Activated naive CD4-positive, alpha-beta T cell treated with Interleukin-2 at 50 U/mL for 16 hours (primary cell): ENCODE results near the gene ALOXE3.
"Not testable (repeated sequence)": the region's sequence is repeated elsewhere in the genome, so short reads cannot be mapped to it uniquely, and the experiment has no call there.

Source experiments
- DNase-seq: peaks from one replicate; pipeline ENCODE4 v3.0.0-alpha.2; 2020

Gene ALOXE3

DNA sequence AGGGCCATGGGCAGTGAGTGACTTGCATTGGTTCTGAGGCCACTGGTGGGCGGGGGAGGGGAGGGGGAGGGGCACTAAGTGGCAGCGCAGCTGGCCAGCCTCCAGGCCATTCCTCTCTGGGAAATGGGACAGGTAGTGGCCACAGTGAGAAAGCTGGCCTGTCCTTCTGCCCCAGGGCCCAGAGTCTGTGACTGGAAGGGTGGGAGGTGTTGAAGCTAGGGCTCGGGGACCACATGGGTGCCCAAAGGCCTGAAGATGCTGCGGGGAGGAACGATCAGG lies 30.4 kb downstream of the ALOXE3 start:
- no peak for DNase-seq

DNA sequence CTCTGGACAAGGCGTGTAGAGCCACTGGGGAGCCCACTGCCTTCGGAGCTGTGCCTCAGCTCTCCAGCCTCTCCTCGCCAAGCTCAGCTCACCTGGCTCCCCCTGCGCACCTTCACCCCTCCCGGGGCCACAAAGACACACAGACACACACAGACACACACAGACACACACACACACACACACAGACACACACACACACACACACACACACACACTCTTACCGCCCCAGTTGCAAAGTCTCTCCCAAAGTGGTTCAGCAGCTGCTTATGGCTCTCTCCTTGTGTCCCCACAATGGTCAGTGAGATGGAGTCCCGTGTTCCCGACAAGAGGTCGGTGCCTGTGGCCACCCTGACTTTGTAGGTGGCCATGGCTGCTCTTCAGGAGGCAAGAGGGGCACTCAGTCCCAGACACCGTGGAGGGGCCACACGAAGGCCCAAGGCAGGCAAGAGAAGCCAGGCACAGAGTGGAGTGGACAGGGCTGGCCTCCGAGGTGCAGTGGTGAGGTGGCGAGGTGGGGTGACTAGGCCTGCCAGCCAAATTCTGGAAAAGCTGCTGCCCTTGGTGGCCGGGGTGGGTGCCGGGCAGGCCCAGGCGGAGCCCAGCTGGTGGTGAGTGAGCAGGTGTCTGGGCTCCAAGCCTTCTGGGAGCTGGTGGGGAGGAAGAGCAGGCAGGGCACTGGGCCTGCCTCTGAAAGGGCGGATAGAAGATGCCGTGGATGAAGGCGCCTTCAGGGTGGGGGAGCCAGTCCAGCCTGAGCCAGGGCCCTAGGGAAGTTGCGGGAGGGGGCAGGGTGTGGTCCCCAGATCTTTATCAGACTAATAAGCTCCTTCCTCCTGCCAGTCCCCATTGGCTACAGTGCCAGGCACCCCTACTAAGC lies 31.0 kb downstream of the ALOXE3 start, which contains the start of gene ALOX12B:
ALOX12B (minus strand) TSS at position 642 of the 877 bp plus-strand sequence; CDS start at position 368, 274 bp downstream.
- DNase-seq = no peak

- DNase-seq = no peak
Measured at GRCh38 chr17:8084250-8084649, 34.1 kb downstream of the ALOXE3 start.

DNA sequence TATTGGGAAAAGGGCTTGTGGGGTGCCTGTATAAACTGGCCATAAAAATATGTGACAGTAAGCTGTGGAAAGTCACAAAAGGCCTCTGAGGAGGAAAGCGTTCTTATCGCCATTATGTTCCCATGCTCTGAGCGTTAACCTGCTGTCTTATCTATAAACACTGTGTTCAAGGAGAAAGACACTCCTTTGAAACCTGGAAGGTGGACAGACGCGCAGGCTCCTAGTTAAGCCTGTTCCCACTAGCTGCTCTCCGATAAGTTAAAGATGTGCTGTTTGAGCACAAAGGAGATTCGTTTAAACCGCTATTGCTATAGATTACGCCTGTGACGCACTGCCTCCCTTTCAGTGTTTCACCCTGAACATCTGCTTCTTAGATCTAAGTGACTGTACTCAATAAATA lies 36.0 kb downstream of the ALOXE3 start:
- DNase-seq = no peak

DNA sequence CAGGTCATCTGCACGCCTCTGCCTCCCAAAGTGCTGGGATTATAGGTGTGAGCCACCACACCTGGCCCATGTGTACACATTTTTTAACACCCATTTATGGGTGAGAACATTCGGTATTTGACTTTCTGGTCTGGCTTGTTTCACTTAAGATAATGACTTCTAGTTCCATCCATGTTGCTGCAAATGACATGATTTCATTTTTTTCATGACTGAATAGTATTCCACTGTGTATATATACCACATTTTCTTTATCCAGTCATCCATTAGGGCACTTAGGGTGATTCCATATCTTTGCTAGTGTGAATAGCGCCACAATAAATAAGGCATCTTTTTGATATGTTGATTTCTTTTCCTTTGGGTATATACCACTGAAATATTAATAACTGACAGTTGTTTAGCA lies 36.4 kb downstream of the ALOXE3 start:
- no peak for DNase-seq

- DNase-seq = no peak
Measured at GRCh38 chr17:8080799-8081219, 37.5 kb downstream of the ALOXE3 start.

- no peak for DNase-seq
Measured at GRCh38 chr17:8080208-8080798, 38.0 kb downstream of the ALOXE3 start.

- peak; percentile 80 for DNase-seq
Measured at GRCh38 chr17:8079291-8080207, 38.8 kb downstream of the ALOXE3 start.

- DNase-seq = not testable (repeated sequence)
Measured at GRCh38 chr17:8077939-8078338, 40.4 kb downstream of the ALOXE3 start.

GRCh38 chr17:8076502-8077266 lies 41.6 kb downstream of the ALOXE3 start:
- DNase-seq = no peak

DNA sequence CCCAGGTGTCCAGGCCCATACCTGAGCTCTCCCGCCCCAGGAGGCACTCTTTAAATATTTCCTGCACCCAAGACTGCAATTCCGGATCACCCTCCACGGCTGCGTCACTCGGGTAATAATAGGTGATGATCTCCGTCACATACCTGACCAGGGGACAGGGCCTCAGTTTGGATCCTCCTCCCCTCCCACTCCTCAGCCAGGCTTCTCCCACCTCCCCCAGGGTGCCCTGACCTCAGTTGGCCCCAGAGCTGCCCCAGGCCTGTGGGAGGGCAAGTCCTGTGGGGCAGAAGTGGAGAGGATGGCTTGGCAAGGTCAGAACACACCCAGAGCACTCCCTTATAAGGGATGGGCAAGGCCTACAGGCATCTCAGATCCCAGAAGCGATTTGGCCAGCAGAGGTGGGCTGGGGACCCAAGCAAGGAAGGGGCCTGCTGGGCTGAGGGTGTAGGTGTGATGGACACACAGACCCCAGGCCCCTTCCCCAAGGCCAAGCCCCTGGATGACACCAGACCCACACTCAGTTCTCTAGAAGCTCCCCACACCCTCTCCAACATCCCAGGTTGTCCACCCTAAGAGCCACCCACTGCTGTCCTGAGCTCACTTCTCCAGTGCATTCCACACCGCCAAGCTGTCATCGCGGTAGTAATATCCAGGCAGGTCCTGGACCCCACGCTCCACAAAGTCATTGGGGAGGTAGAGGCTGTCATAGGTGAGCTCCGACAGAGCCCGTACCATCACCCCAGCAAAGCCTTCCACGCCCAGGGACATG lies 42.6 kb downstream of the ALOXE3 start:
- DNase-seq = no peak

- no peak for DNase-seq
Measured at GRCh38 chr17:8075081-8075480, 43.2 kb downstream of the ALOXE3 start.

- no peak for DNase-seq
Measured at GRCh38 chr17:8074554-8074953, 43.8 kb downstream of the ALOXE3 start.

DNA sequence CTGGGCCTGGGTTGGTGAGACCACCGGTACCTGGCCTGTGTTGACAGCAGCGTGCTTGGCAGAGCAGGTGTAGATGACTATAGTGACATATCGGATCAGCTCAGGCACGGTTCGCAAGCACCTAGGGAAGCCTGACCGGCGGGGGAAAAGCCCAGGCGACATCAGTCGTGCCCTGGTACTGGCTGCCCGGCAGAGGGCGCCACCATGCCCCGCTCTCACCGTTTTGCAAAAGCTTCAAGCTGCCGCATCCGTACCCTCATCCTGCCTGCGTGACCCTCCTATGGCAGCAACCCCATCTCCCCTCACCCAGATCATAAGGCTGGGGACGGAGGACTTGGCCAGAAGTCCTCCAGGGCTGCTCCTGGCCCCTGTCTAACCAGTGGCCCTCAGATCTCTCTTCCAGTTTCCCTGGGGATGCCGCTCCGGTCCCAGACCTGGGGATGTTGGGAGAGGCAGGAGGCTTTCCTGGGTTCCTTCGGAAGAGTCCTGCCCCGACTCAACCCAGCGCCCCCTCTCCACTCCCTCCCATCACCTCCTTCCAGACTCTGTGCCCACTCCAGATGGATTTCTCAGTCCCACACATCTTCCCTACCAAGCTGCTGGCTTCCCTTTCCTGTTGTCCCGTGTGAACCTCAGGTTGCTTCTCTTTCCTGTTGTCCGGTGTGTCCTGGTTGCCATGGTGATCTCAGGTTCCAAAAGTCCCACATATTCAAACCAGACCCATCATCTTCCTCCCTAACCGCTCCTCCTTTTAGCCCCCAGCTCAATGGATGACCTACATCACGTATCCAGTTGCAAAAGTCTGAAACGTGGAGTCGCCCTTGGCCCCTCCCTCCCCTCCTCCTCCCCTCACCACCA lies 44.5 kb downstream of the ALOXE3 start:
- DNase-seq = peak; percentile 87

DNA sequence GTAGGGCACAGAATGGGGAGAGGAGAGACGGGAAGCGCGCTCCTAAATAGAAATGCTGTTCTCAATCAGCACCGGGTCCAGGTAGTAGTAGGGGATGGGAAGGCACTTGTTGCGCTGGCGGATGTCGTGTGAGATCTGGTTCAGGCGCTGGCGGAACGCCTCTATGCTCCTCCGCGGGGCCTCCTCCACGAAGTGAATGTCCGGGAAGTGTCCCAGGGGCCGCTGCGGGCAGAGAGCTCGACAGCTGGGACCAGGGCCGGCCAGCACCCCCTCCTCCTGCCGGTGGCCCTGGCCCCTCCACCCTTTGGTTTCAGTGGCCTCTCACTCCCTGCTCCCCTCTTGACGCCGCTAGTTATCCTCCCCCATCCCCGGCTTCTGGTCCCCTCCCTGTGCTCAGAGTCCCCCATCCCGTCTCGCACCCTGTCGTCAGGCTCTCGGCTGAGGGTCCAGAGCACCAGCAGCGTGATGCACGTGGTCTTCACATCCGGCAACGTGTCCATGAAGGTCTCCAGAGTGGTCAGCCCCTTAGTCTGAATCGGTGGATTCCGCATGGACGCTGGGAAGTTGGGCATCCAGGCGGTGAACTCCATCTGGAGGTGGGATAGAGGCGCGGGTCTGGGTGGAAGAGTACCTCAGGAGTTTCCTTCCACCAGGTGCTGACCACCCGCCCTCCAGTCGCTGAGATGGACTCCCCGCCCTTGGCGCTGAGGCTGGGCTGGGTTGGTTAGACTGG lies 45.4 kb downstream of the ALOXE3 start:
- DNase-seq = peak; percentile 38

DNA sequence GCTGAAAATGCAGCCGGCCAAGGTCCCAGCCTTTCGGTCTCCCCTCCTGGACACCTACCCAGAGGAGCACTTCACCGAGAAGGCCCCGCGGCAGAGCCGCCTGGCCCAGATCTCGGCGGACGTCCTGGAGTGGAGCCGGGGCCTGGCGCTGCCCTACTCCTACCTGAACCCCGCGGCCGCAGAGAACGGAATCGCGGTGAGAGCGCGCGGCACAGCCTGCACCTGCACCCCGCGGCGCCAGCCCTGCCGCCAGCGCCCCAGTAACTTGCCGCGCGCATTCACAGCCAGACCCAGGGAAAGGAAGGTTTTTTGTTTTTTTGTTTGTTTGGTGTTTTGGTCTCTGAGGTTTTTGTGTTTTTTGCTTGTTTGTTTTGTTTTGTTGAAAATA lies 46.0 kb downstream of the ALOXE3 start:
- DNase-seq = no peak

DNA sequence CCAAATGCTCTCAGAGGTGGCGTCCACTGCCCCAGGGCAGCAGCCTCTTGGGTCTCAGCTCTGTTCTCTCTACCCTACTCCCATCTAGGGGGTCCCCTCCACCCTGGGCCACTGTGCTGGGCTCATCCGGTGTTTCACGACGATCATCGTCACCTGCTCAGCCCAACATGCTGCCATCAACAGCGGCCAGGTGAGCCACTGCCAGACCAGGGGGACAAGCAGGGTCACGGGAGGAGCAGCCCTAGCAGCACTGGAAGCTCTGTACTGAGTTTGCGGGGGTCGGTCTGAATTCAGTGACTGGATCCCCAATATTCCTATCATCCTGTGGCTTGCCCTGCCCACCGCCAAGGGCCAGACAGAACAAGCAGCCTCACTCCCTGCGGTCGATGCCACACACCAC lies 46.8 kb downstream of the ALOXE3 start:
- DNase-seq = no peak

DNA sequence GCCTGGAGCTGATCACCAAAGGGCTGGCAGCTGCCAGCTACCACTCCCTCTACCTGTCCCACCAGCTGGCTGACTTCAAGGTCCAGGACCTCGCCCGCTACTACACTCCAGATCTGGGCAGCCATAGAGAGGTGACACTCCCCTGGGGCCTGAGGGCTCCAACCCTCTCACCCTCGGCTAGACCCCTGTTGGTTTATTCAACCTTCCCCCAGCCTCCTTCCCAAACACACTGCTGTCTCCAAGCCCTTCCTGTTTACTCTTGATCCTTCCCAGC lies 48.8 kb downstream of the ALOXE3 start:
- no peak for DNase-seq

DNA sequence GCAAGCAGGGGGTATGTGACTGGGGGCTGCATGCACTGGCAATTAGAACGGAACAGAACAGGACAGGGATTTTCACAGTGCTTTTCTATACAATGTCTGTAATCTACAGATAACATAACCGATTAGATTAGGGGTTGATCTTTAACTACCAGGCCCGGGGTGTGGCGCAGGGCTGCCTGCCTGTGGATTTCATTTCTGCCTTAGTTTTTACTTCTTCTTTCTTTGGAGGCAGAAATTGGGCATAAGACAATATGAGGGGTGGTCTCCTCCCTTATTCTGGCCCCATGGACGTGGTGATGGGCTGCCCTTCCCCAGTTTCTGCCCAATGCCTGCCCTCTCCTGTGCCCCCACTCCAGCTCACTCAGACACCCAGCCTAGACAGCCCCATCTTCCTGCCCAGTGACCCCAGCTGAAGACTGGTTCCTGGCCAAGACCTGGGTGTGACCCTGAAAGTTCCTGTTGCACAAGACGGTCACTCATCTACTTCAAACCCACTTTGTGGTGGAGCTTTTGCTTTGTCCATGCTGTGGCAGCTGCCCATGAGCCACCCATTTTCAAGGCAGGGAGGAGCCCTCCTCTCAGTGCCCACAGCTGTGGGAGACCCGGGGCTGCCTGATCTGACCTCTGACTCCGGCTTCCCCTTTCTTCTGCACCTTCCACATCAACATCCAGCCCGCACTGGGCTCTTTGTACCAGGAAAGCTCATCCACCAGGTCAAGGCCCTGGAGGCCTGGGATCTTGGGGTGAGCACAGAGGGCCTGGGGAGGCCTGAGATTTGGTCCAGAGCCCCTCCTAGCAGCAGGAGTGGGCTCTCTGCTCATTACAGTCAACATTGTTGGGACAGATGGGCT lies 49.4 kb downstream of the ALOXE3 start:
- no peak for DNase-seq

GRCh38 chr17:8067806-8068205 lies 50.5 kb downstream of the ALOXE3 start:
- DNase-seq = no peak
